CD4-positive, alpha-beta T cell treated with Interleukin-15 for 1 hour (primary cell): ENCODE measurements around the gene F8.

Experiments
- DNase-seq: peaks from one replicate; pipeline ENCODE4 v3.0.0-alpha.2; 2020

The F8 gene

DNA sequence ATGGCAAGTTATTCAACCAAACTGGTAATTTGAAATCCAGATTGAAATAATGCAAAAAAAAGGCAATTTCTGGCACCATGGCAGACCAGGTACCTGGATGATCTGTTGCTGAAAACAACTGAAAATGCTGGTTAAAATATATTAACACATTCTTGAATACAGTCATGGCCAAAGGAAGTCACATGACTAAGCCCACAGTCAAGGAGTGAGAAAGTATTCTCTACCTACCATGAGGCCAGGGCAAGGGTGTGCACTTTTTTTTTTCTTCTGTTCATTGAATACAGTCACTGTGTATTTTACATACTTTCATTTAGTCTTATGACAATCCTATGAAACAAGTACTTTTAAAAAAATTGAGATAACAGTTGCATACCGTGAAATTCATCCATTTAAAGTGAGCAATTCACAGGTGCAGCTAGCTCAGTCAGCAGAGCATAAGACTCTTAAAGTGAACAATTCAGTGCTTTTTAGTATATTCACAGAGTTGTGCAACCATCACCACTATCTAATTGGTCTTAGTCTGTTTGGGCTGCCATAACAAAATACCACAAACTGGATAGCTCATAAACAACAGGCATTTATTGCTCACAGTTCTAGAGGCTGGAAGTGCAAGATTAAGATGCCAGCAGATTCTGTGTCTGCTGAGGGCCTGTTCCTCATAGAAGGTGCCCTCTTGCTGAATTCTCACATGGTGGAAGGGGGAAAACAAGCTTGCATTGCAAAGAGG is 212.4 kb downstream of the F8 start:
- DNase-seq, result no peak

DNA sequence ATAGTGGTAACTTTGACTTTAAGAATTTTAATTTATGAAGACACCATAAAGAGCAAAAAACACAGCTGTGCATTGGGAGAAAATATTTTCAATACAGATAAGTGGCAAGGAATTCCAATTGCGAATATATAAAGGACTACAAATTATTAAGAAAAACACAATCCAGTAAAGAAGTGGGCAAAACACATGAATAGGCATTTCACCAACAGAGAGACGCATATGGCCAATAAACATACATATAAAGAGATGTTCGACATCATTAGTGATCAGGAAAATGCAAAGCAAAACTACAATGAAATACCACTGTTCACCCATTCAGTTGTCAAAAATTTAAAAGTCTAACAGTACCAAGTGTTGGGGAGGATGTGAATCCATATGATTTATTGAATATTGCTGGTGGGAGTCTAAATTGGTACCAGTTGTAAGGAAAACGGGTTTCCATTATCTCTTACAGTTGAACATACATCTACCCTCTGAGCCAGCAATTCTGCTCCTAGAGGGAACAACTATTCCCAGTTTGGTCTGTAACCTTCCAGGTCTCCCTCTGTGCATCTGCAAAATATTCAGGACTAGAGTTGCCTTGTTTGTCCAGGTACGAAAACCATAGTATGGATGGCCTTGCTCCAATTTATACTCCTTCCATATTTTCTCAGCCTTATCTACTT is 215.6 kb downstream of the F8 start:
- DNase-seq, result no peak

DNA sequence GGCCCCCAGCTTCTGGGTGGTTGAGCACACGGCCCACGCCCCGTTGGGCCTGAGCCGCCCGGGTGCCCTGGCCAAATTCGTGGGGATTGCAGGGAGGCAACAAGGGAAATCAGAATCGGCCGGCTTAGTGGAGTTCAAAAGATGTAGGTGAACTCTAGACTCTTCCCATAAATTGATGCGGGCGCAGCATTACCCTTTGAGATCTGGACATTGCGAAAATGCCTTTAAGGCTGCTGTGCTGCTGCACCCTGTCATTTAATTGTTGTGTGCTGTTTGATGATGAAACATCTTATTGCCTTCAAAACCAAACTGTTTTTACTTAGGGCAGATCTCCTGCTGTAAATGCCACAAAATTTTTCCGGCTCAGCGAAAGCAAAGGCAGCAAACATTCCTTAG is 216.8 kb downstream of the F8 start:
- DNase-seq, result no peak

DNA sequence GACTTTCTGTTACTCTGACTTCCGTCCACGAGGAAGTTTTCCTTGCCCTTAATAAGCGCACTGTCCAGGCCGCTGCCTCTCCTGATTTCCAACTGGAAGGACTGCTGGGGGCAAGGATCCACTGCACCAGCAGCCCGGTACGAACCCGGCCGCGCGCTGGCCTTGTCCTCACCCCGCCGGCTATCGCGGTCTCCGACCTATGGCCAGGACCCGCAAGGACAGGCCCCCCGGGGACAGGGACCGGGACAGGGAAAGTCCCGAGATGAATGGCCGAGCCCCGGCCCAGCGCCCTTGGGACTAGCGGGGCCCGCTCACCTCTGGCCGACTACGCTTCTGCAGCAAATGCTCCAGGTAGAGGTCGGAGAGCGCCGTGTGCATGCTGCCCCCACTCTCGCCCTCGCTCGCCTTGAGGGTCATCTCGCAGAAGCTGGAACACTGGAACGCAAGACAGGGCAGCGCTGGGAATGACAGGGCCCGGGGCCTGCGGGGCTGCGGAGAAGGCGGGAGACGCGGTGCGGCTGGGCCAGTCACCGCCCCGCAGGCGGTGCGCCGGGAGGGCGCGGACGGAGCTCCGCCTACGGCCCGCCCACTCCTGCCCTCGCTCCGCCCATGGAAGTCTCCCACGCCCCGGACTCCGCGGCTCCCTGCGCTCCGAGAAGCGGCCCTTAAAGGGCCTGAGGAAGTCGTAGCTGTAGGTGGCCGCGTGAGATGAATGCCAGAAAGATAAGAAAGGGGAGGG is 217.4 kb downstream of the F8 start, which contains the start of gene MPP1:
Gene MPP1 (minus strand): TSS at position 529 of the 739 bp plus-strand sequence. CDS start 112 bp downstream, at position 417.
- DNase-seq, result peak; percentile 76

DNA sequence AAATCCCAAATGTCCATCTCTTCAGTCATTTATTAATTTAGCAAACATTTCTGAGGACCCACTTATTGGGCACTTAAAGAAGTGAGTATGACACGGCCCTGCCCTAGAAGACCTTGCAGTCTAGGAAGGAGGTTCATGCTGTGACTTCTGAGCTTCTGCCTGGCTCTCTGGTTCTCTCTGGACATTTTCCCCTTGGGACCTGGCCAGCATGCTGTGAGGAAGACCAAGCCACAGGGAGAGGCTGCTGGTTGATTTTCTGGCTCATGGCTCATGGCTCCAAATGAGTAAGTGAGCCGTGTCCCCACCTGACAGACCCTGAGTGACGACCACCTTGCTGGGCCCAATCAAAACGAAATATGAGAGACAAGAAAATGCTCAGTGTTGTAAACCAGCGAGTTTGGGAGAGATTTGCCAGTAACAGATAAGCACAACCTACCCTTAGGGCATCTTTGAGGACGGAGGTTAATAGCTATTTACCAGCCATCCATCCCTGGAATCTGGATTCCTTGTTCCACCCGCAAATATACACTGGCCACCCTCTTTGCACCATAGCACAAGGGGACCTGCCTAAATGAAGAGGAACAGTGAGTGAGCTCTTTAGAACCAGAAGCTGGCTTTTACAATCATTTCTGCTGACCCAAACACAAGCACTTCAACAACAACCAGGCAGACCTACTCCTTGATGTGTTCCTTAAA is 218.1 kb downstream of the F8 start:
- DNase-seq, result no peak

DNA sequence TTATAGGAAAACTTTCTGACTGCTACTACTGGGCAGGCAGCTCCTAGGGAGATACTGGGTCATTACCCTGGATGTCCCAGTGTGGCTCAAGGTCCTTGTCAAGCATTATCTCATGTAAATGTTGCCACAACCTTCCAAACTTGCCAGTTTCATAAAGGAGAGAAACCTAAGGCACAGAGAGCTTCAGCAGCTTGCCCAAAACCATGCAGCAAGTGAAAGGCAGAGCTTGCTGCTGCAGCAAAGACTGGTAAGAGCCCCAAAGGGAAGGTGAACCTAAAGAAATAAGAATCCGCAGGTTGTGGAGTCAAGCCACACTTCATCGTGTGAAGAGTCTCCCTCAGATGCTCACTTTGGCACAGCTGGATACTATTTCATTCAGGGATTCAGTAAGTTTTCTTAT is 219.6 kb downstream of the F8 start:
- no peak for DNase-seq

DNA sequence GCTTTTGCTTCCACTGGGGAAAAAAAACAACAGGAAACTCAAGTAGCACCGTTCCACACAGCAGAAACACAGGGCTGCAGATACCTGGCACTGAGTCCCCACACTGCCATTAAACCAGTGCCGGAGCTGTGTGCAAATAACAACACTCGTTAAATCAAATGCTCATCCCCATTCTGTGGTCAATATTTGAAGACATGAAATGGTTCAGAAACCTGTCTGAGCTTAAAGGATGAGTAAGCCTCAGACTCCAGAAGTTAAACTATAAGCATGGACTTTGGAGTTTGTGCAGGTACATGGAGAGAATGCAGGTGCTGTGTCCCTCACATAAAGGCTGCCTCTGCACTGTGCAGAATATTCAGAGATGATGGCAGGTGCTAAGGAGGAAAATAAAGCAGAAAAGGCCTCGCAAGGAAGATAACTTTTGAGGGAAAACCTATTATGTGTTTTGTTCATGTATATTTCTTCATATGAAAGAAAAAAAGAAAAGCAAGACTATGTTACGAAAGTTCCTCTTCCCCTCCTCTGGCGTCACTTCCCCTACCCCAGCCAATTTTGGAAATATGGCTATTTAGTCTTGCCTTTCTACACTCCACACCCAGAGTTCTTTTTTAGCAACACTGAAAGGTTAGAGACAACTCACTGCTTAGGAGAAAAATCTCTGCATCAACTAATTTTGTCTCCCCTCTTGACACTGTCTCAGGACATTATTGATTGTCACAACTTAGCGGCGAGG is 221.9 kb downstream of the F8 start:
- no peak for DNase-seq

DNA sequence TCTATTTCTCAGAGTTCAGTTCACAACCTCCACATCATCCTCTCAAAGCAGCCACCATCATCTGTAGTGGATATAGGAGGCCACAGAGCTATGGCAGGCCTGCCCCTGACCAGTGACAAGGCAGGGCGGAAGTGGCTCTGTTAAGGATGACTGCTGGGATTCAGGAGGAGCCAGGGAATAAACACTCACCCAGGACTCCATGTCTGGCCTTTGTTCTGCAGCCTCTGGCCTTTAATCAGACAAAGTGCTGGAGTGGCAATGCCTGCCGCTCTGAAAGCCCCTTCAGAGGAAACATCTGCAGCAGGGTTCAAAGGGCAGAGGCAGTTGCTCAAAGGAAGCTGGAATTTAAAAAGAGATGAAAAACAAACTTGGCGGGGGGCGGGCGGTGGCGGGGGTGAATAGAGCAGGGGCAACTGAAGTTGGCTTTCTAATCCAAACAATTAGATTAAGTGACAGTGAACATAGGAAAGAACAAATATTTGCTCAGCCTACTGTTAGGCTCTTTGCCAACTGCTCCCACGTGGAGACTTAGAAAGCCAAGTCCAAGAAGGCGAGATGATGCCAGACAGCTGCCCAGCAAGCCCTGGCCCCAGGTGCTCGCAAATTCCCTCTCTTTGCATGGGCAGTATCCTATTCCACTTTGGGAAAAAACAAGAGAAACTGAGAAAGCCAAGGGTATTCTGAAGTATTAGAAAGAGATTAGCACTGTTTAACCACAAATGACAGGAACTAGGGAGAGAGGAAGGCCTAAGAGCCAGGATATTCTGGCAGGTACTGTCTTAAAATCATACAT is 222.8 kb downstream of the F8 start:
- no peak for DNase-seq

DNA sequence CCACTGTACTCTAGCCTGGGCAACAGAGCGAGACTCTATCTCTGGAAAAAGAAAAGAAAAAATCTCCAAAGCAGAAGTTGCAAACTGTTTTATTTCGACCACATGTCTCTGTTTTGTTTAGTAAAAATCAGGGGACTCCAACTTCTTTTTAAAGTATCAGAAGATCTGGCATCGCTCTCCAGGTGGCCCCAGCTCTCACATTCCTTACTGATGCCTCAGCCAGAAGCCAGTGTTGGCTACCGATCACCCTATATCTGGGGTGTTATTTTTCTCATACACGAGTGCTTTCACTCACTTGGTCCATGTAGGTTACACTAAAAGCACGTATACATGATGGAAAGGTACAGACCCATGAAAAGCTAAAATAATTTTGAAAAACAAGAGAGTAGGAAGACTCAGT is 225.5 kb downstream of the F8 start:
- DNase-seq, result no peak

DNA sequence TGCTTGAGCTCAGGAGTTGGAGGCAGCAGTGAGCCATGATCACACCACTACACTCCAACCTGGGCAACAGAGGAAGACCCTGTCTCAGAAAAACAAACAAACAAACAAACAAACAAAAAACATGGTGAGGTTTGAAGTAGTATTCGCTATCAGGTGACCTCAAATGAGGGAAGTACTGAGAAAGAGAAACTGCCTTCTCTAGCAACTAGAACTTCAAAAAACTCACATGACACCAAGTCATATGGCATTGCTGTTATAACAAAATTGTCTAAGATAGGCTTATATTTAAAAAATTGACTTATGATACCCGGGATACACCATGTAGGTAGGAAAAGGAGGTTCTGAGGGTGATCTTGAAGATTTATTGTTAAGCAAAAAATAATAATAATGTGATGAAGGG is 227.5 kb downstream of the F8 start:
- DNase-seq, result no peak

DNA sequence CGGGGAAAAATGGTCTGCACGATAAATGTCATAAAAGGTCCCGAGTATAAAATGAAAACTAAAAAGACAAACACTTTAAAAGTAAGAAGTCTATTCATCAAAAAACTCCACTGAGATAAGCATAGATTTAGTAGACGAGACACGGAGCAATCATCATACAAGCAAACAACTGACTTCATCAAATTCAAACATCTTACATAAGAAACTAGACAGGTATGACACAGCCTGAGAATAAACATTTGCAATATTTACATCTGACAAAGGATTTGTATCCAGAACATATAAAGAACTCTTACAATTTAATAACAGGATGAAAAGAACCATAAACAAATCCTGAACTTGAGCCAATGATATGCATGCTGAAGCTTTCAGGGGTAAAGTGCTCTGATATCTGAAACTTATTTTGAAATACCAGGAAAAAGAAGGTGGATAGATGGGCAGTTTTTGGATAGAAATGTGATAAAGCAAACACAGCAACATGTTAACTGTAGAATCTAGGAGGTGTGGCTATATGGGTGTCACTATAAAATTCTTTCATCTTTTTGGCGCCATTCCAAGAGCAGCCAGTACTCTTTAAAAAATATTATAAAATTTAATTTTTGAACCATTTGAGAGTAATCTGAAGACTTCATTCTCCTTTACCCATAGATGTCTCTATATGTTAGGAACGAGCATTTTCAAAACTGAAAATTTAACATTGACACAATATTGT is 229.3 kb downstream of the F8 start:
- DNase-seq, result no peak

DNA sequence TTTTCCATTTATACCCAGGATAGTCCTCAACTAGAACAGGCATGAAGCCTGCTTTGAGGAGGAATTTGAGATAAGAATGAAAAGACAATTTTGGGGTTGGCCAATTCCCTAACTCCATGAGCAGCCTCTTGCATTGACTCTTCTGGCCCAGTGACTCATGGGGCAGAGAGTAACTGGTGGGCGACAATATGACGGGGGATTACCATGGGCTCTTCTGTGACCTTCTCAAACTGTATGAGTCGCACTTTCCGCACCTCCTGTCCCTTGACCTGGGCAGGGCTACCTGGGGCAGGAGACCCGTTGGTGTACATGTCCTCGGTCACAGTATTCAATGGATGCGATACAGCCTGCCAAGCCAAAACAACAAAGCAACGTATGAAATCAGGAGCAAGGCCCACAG is 230.6 kb downstream of the F8 start:
- no peak for DNase-seq

DNA sequence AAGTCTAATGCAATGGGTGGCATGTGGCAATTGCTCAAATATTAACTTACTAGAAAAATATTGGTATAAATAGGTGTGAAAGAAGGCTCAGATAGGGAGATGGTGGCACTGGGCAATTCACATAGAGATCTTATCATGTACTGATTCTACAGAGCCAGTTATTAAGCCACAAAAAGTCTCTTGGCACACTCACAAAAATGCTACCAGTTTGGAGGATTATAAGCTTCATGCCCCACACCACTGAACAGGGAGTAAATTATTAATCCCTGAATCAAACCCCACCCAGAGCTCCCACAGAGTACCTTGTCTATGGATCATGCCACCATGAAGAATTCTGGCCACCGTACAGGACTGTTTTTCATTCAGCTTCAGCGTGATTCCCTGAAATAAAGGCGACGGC is 231.1 kb downstream of the F8 start:
- no peak for DNase-seq
